HCT116 (cell line): ENCODE results near the gene SMAD7. TPM values are rescaled to one million over a fixed set of nuclear protein-coding genes. Genes with fewer than 3 reads are reported as not detected.

Source experiments
- ATAC-seq: fragments of 200-7000 bp; cut with Tn5 transposase; 2 replicates; pipeline ENCODE4 v1.9.1; 2020; ENCODE audit warnings: mild to moderate bottlenecking, moderate library complexity
- BruUV-seq: library from RNA; stranded (reverse); fragments of 400-500 nt; replicated peaks from 2 replicates; lab custom pipeline; 2021; lab: Mats Ljungman, UMichigan
- CTCF ChIA-PET: fragments of 300-600 bp; sonication (Branson Sonifier 250); formaldehyde crosslinking; loops from one replicate; lab custom pipeline; 2021; ENCODE audit warnings: antibody characterized with exemption; lab: Charles Lee
- POLR2A ChIA-PET: fragments of 300-600, 350-600 bp; sonication (Branson Sonifier 250); formaldehyde crosslinking; loops from one replicate; lab custom pipeline; 2021; ENCODE audit warnings: antibody characterized with exemption; lab: Charles Lee
- RAD21 ChIA-PET, 2 experiments: fragments of 300-600 bp; sonication (Branson Sonifier 250); formaldehyde crosslinking; loops; one replicate each; lab custom pipeline; 2023; ENCODE audit warnings: low total read pairs in 2 of 2; ENCODE audit not compliant: uncharacterized antibody in 2 of 2, unreplicated experiment in 2 of 2, low non-redundant PET in 1 of 2; lab: Charles Lee
- DNase-seq: peaks from one replicate; pipeline ENCODE4 v3.0.0-alpha.2; 2010; ENCODE audit warnings: low read depth, low spot score
- H2AFZ ChIP-seq: fragments of 200-600 bp; shearing (Covaris generic), sonication (generic); 2 replicates; pipeline ENCODE4 v1.6.1; 2017; ENCODE audit warnings: low read depth, mixed run types, mixed read lengths, antibody characterized with exemption, low read length; ENCODE audit not compliant: poor library complexity, severe bottlenecking
- H3K27ac ChIP-seq: 2 replicates; pipeline ENCODE4 v1.5.1; 2012; ENCODE audit warnings: low read depth, low read length
- H3K27me3 ChIP-seq: fragments of 200-600 bp; sonication (generic); 2 replicates; pipeline ENCODE4 v1.6.1; 2016; ENCODE audit warnings: mixed run types, low read length, mixed read lengths; ENCODE audit not compliant: insufficient read depth
- H3K36me3 ChIP-seq, 2 experiments: fragments of 200-500 bp in 1 of 2; fragments of 200-600 bp in 1 of 2; sonication (Bioruptor generic) in 1 of 2; sonication (generic) in 1 of 2; 2 replicates each; pipeline versions ENCODE4 v1.5.1 to v1.6.1; 2014 to 2016; ENCODE audit warnings: low read length in 2 of 2, inconsistent platforms in 1 of 2, mixed read lengths in 1 of 2, mixed run types in 1 of 2; ENCODE audit not compliant: insufficient read depth in 2 of 2, control insufficient read depth in 1 of 2
- H3K4me1 ChIP-seq, 2 experiments: fragments of 200-600 bp in 1 of 2; sonication (generic) in 1 of 2; 2 replicates each; pipeline versions ENCODE4 v1.5.1 to v1.6.1; 2012 to 2017; ENCODE audit warnings: low read length in 2 of 2, inconsistent platforms in 1 of 2, mild to moderate bottlenecking in 1 of 2, mixed read lengths in 1 of 2, mixed run types in 1 of 2, moderate library complexity in 1 of 2; ENCODE audit not compliant: insufficient read depth in 2 of 2, control insufficient read depth in 1 of 2
- H3K4me2 ChIP-seq: fragments of 200-600 bp; sonication (generic); 2 replicates; pipeline ENCODE4 v1.6.1; 2017; ENCODE audit warnings: mixed run types, low read length, mixed read lengths
- H3K4me3 ChIP-seq, 2 experiments: fragments of 200-600 bp in 1 of 2; sonication (generic) in 1 of 2; replicated peaks in 1 of 2; 2 replicates each; pipeline ENCODE4 v1.5.1; 2011 to 2016; ENCODE audit warnings: low read length in 2 of 2, control low read depth in 1 of 2, low read depth in 1 of 2, mild to moderate bottlenecking in 1 of 2, mixed read lengths in 1 of 2, mixed run types in 1 of 2
- H3K79me2 ChIP-seq: fragments of 200-600 bp; sonication (generic); 2 replicates; pipeline ENCODE4 v1.6.1; 2017; ENCODE audit warnings: mild to moderate bottlenecking, mixed run types, low read length, moderate library complexity, mixed read lengths; ENCODE audit not compliant: insufficient read depth
- H3K9ac ChIP-seq: fragments of 200-600 bp; sonication (generic); 2 replicates; pipeline ENCODE4 v1.6.1; 2016; ENCODE audit warnings: low read length, mixed read lengths
- H3K9me2 ChIP-seq: fragments of 200-600 bp; sonication (generic), shearing (Covaris generic); 2 replicates; pipeline ENCODE4 v1.6.1; 2017; ENCODE audit warnings: mixed run types, mild to moderate bottlenecking, moderate library complexity; ENCODE audit not compliant: insufficient read depth
- H3K9me3 ChIP-seq, 2 experiments: fragments of 200-500 bp in 1 of 2; fragments of 200-600 bp in 1 of 2; sonication (Bioruptor generic) in 1 of 2; sonication (generic) in 1 of 2; 2 replicates each; pipeline ENCODE4 v1.6.1; 2014 to 2017; ENCODE audit warnings: low read length in 2 of 2, mixed read lengths in 2 of 2, inconsistent platforms in 1 of 2, low read depth in 1 of 2, mild to moderate bottlenecking in 1 of 2, mixed run types in 1 of 2, moderate library complexity in 1 of 2; ENCODE audit not compliant: control insufficient read depth in 1 of 2, insufficient read depth in 1 of 2
- H4K20me1 ChIP-seq: fragments of 200-600 bp; sonication (generic), shearing (Covaris generic); 2 replicates; pipeline ENCODE4 v1.6.1; 2017; ENCODE audit warnings: mixed run types, mild to moderate bottlenecking, moderate library complexity; ENCODE audit not compliant: insufficient read depth
- CBX3 ChIP-seq: IDR thresholded peaks from 2 replicates; pipeline ENCODE4 v1.6.1; 2012; ENCODE audit warnings: low read depth
- EGR1 ChIP-seq: IDR thresholded peaks from 2 replicates; pipeline ENCODE4 v1.6.1; 2012; ENCODE audit warnings: low read depth
- EZH2phosphoT487 ChIP-seq: fragments of 200-600 bp; IDR thresholded peaks from 2 replicates; pipeline ENCODE4 v1.6.1; 2018; ENCODE audit warnings: antibody characterized with exemption, borderline replicate concordance
- FOSL1 ChIP-seq: IDR thresholded peaks from 2 replicates; pipeline ENCODE4 v1.6.1; 2012; ENCODE audit warnings: low read depth
- JUND ChIP-seq: IDR thresholded peaks from 2 replicates; pipeline ENCODE4 v1.6.1; 2012
- MAX ChIP-seq: IDR thresholded peaks from 2 replicates; pipeline ENCODE4 v1.6.1; 2012
- POLR2A ChIP-seq: IDR thresholded peaks from 2 replicates; pipeline ENCODE4 v1.7.0; 2011; ENCODE audit warnings: borderline replicate concordance; ENCODE audit not compliant: insufficient read depth, insufficient read length; ENCODE audit errors: extremely low read depth
- POLR2AphosphoS5 ChIP-seq: IDR thresholded peaks from 2 replicates; pipeline ENCODE4 v1.6.1; 2011; ENCODE audit warnings: mild to moderate bottlenecking, low read depth, low read length, moderate library complexity
- RAD21 ChIP-seq: IDR thresholded peaks from 2 replicates; pipeline ENCODE4 v1.6.1; 2012; ENCODE audit warnings: low read depth, mild to moderate bottlenecking
- SIN3A ChIP-seq: IDR thresholded peaks from 2 replicates; pipeline ENCODE4 v1.6.1; 2012; ENCODE audit warnings: low read depth
- SP1 ChIP-seq: IDR thresholded peaks from 2 replicates; pipeline ENCODE4 v1.6.1; 2012; ENCODE audit warnings: low read depth
- SRF ChIP-seq: IDR thresholded peaks from 2 replicates; pipeline ENCODE4 v1.6.1; 2012; ENCODE audit warnings: low read depth
- TCF7L2 ChIP-seq: IDR thresholded peaks from 2 replicates; pipeline ENCODE4 v1.7.0; 2011; ENCODE audit warnings: borderline replicate concordance, inconsistent platforms; ENCODE audit not compliant: insufficient read depth, insufficient read length; ENCODE audit errors: extremely low read depth
- YY1 ChIP-seq: IDR thresholded peaks from 2 replicates; pipeline ENCODE4 v1.6.1; 2011; ENCODE audit warnings: low read length, low read depth, moderate library complexity, mild to moderate bottlenecking; ENCODE audit not compliant: insufficient replicate concordance; ENCODE audit errors: extremely low read depth
- ZFX ChIP-seq: fragments of 450-650 bp; IDR thresholded peaks from 2 replicates; pipeline ENCODE4 v1.6.1; 2017
- ZNF274 ChIP-seq: fragments of 200-500 bp; sonication (Bioruptor generic); IDR thresholded peaks from 2 replicates; pipeline ENCODE4 v1.6.1; 2014; ENCODE audit warnings: mild to moderate bottlenecking, low read depth, low read length, inconsistent platforms
- intact Hi-C: fragments of 100-400 bp; cut with micrococcal nuclease; formaldehyde crosslinking; loops from 2 replicates; pipeline ENCODE4 v1.10.0; 2022
- total RNA-seq: library from RNA; stranded (reverse); gene quantifications from one replicate; pipeline ENCODE4 v1.2.1, GENCODE V29; 2021; ENCODE audit not compliant: unreplicated experiment
- TF ChIP-seq, protein P1 (sequence below): IDR thresholded peaks from 2 replicates; pipeline ENCODE4 v1.6.1; 2011; ENCODE audit warnings: mild to moderate bottlenecking, low read length, moderate library complexity; ENCODE audit not compliant: insufficient replicate concordance; ENCODE audit errors: extremely low read depth
- TF ChIP-seq, protein P2 (sequence below): IDR thresholded peaks from 2 replicates; pipeline ENCODE4 v1.6.1; 2012

The SMAD7 gene
- total RNA-seq, 1 experiment from 2014 or later = 7.2 TPM

DNA sequence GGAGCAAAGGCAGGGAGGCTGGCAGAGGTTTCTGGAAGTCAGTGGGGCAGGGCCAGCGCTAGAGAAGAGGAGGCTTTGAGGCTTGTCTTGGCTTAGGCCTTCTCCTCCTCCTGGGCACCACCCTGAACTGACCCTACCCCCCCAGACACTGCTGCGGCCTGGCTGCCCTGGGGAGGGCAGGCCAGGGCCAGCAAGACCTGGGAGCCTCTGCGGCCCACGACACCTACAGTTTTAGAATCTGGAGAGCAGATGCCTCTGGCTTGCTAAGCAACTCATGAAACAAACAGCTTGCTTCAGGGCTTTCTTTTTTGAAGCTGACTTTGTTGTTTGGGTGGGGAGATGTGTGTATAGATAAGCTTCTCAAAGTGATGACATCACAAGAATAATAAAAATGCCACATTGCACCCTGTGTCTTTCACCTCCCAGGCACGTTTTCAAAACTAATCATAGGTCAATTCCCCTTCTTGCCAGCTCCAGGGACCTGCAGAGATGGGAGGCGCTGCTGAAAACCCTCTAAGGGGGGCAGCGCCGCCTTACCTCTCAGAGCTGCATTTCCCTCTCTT, 46.2 kb upstream of the SMAD7 start:
- Histone ChIP-seq H3K36me3 (no peaks in the 10 kb centered on the region), H3K27ac (peak overlapping the region; percentile 57), H3K9me2 (no peaks in the 10 kb centered on the region), H3K79me2 (no peaks in the 10 kb centered on the region), H3K9ac (peak overlapping the region; percentile 51), H4K20me1 (no peaks in the 10 kb centered on the region), H3K4me2 (peak overlapping the region; percentile 78), H3K27me3 (no peaks in the 10 kb centered on the region; the same call in 1 of the 2 replicates), H3K4me3 (peak overlapping the region in 1 of 2 experiments; percentile 46; a peak in 1 of 4 replicates), H3K4me1 (peaks cover 31 to 64% of the 10 kb centered on the region in 2 experiments), H2AFZ (peak overlapping the region; percentile 47), H3K9me3 (no peaks in the 10 kb centered on the region)
- RAD21 ChIA-PET = interaction anchor here in 1 of 2 experiments (2.4 kb wide), 1 partner anchor 24 kb away, joined by 8 read pairs; no protein-coding TSS in a partner anchor
- CTCF ChIA-PET = interaction anchor here (0.9 to 1.3 kb wide), 3 partner anchors 25 to 182 kb away, joined by 3 read pairs; no protein-coding TSS in a partner anchor
- BruUV-seq = no TSS peak
- intact Hi-C loops = loop anchor here (5.0 kb wide), 1 partner anchor 55 kb away; no protein-coding TSS in a partner anchor
- TF ChIP-seq CBX3 (no peak), MAX (no peak), ZFX (0 out of 2 replicates have a peak, but pooled peaks have one; percentile 21), TCF7L2 (peak; percentile 41)
- POLR2A ChIA-PET = interaction anchor here (1.4 kb wide), 1 partner anchor 8 kb away, joined by 6 read pairs; no protein-coding TSS in a partner anchor
- ATAC-seq = peak; percentile 34
- DNase-seq = peak; percentile 58

DNA sequence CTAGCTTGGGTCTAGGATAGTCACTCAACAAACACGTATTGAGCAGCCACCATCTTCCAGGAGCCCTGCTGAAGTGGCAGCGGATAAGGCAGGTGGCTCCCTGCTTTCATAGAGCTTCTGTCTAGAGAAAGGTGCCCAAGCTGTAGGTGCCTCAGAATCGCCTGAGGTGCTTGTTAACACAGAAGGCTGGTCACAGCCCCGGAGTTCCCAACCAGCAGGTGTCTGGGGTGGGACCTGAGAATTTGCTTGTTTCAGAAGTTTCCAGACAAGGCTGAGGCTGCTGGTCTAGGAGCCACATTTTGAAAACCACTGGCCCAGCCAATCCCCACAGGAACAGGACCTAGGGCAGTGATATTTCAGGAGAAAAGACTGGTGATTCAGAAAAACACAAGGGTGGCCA, 45.3 kb upstream of the SMAD7 start:
- Histone ChIP-seq H4K20me1 (no peaks in the 10 kb centered on the region), H3K9me2 (no peaks in the 10 kb centered on the region), H3K36me3 (no peaks in the 10 kb centered on the region), H3K9ac (no peak overlapping the region), H2AFZ (no peak overlapping the region), H3K4me1 (peaks cover 34 to 73% of the 10 kb centered on the region in 2 experiments), H3K27me3 (no peaks in the 10 kb centered on the region; the same call in 1 of the 2 replicates), H3K27ac (no peak overlapping the region), H3K9me3 (no peaks in the 10 kb centered on the region), H3K4me2 (no peak overlapping the region), H3K79me2 (no peaks in the 10 kb centered on the region), H3K4me3 (no peak overlapping the region)
- intact Hi-C loops = loop anchor here (5.0 kb wide), 1 partner anchor 54 kb away; no protein-coding TSS in a partner anchor
- CTCF ChIA-PET = no interaction called here
- DNase-seq (no peak), ATAC-seq (no peak)
- no TSS peak for BruUV-seq
- RAD21 ChIA-PET = no interaction called here
- POLR2A ChIA-PET = no interaction called here
- TF ChIP-seq TCF7L2 (no peak), ZNF274 (no peak), EZH2phosphoT487 (no peak), MAX (no peak), POLR2A (no peak), SRF (no peak), RAD21 (no peak), SIN3A (no peak), EGR1 (no peak), SP1 (no peak), FOSL1 (no peak), POLR2AphosphoS5 (no peak), ZFX (no peak), JUND (no peak), YY1 (no peak), CBX3 (no peak)
- TF ChIP-seq, protein P1, sequence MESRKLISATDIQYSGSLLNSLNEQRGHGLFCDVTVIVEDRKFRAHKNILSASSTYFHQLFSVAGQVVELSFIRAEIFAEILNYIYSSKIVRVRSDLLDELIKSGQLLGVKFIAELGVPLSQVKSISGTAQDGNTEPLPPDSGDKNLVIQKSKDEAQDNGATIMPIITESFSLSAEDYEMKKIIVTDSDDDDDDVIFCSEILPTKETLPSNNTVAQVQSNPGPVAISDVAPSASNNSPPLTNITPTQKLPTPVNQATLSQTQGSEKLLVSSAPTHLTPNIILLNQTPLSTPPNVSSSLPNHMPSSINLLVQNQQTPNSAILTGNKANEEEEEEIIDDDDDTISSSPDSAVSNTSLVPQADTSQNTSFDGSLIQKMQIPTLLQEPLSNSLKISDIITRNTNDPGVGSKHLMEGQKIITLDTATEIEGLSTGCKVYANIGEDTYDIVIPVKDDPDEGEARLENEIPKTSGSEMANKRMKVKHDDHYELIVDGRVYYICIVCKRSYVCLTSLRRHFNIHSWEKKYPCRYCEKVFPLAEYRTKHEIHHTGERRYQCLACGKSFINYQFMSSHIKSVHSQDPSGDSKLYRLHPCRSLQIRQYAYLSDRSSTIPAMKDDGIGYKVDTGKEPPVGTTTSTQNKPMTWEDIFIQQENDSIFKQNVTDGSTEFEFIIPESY = no peak
- TF ChIP-seq, protein P2, sequence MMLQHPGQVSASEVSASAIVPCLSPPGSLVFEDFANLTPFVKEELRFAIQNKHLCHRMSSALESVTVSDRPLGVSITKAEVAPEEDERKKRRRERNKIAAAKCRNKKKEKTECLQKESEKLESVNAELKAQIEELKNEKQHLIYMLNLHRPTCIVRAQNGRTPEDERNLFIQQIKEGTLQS = no peak
